Prostate gland (tissue), 2 donors: Measurements from ENCODE around the gene ERI3.

Source experiments
- POLR2A ChIP-seq: fragments of 450-650 bp; IDR thresholded peaks from one replicate; pipeline ENCODE4 v1.6.1; 2016; ENCODE audit warnings: antibody characterized with exemption, mild to moderate bottlenecking
- TF ChIP-seq, protein P1 (sequence below), 4 experiments: fragments of 200-600 bp in 2 of 4; fragments of 450-650 bp in 2 of 4; sonication (generic) in 2 of 4; IDR thresholded peaks; 1 replicate in 3 of 4; 2 replicates in 1 of 4; pipeline ENCODE4 v1.5.1; 2016 to 2019; ENCODE audit warnings: antibody characterized with exemption in 4 of 4, mild to moderate bottlenecking in 2 of 4, moderate library complexity in 2 of 4

DNA sequence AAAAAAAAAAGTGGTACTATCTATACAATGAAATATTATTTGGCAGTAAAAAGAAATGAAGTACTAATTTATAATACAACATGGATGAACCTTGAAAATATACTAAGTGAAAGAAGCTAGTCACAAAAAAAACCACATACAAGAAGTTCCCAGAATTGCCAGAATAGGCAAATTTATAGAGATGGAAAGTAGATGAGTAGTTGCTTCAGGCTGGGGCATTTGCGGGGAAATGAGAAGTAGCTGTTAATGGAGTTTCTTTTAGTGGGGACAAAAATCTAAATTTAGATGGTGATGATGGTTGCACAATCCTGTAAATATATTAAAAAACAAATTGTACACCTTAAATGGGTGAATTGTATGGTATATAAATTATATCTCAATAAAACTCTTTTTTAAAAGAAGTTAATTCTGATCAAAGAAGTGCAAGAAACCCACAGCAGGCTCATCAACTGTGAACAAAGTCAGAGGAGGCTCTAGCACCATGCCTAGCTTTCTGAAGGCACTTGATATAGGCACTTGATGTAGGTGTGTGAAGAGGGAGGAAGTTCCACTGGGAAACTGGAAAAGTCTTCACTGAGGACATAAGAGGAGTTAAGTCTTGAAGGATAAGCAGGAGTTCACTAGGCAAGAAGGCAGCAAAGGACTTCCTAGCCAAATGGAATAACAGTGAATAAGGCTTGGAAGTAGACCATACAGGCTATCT is 89.2 kb downstream of the ERI3 start:
- TF ChIP-seq, protein P1, sequence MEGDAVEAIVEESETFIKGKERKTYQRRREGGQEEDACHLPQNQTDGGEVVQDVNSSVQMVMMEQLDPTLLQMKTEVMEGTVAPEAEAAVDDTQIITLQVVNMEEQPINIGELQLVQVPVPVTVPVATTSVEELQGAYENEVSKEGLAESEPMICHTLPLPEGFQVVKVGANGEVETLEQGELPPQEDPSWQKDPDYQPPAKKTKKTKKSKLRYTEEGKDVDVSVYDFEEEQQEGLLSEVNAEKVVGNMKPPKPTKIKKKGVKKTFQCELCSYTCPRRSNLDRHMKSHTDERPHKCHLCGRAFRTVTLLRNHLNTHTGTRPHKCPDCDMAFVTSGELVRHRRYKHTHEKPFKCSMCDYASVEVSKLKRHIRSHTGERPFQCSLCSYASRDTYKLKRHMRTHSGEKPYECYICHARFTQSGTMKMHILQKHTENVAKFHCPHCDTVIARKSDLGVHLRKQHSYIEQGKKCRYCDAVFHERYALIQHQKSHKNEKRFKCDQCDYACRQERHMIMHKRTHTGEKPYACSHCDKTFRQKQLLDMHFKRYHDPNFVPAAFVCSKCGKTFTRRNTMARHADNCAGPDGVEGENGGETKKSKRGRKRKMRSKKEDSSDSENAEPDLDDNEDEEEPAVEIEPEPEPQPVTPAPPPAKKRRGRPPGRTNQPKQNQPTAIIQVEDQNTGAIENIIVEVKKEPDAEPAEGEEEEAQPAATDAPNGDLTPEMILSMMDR (IDR thresholded peaks at IDR 0.05), result no peak
- no peak for TF ChIP-seq POLR2A
